Kidney (tissue), 14 donors: ENCODE measurements around the gene GLCE. TPM values are rescaled to one million over a fixed set of nuclear protein-coding genes. Genes with fewer than 3 reads are reported as not detected.
A peak's percentile ranks its signal among the peaks of the same experiment; 100 is the strongest.

Experiments used
- DNase-seq, 5 donors: peaks; one replicate each; pipeline ENCODE4 v3.0.0-alpha.2; 2013 to 2020
- FAIRE-seq: peaks from 2 replicates; lab custom pipeline; 2012; peaks lifted over from hg19 to GRCh38; lab: Jason Lieb, UNC
- H3K27ac ChIP-seq, 2 donors: one replicate each; pipeline ENCODE4 v1.7.0; 2013; ENCODE audit warnings: low read depth in 2 of 2, low read length in 2 of 2, inconsistent platforms in 1 of 2
- H3K27me3 ChIP-seq: one replicate; pipeline ENCODE4 v1.7.1; 2013; ENCODE audit warnings: low read length, inconsistent platforms; ENCODE audit not compliant: control insufficient read depth, insufficient read depth
- H3K36me3 ChIP-seq, 3 donors: one replicate each; pipeline versions ENCODE4 v1.7.0 to v1.7.1; 2013; ENCODE audit warnings: low read length in 3 of 3, control low read depth in 1 of 3, inconsistent platforms in 1 of 3; ENCODE audit not compliant: insufficient read depth in 3 of 3, control insufficient read depth in 2 of 3
- H3K4me1 ChIP-seq, 3 donors: one replicate each; pipeline versions ENCODE4 v1.7.0 to v1.7.1; 2013; ENCODE audit warnings: low read length in 3 of 3, inconsistent platforms in 1 of 3, low read depth in 1 of 3; ENCODE audit not compliant: control insufficient read depth in 2 of 3, insufficient read depth in 2 of 3
- H3K4me3 ChIP-seq, 3 donors: one replicate each; pipeline versions ENCODE4 v1.7.0 to v1.8.1; 2013; ENCODE audit warnings: low read length in 3 of 3, control low read depth in 1 of 3, inconsistent platforms in 1 of 3
- H3K9ac ChIP-seq, 3 donors: one replicate each; pipeline versions ENCODE4 v1.7.0 to v1.7.1; 2013; ENCODE audit warnings: low read length in 3 of 3, control low read depth in 1 of 3, inconsistent platforms in 1 of 3
- H3K9me3 ChIP-seq, 3 donors: one replicate each; pipeline versions ENCODE4 v1.7.0 to v1.7.1; 2013; ENCODE audit warnings: low read length in 3 of 3, control low read depth in 1 of 3, inconsistent platforms in 1 of 3; ENCODE audit not compliant: control insufficient read depth in 2 of 3, insufficient read depth in 1 of 3
- CTCF ChIP-seq: IDR thresholded peaks from 3 replicates; pipeline ENCODE4 v1.5.1; 2012; ENCODE audit warnings: mild to moderate bottlenecking, moderate library complexity, borderline replicate concordance; ENCODE audit not compliant: insufficient read depth; ENCODE audit errors: extremely low read depth
- intact Hi-C: fragments of 100-400 bp; cut with DNase I; formaldehyde crosslinking; loops from one replicate; pipeline ENCODE4 v1.11.1; 2022
- polyA plus RNA-seq: library from polyadenylated mRNA; stranded (reverse); fragments of 350-450 nt; fragmentation: Illumina TruSeq; extraction: RNeasy Lipid Tissue Mini Kit (QIAGEN cat#74804); gene quantifications from one replicate; pipeline ENCODE4 v1.2.3, GENCODE V29; 2014; ENCODE audit warnings: low read depth, low replicate concordance; ENCODE audit not compliant: insufficient read depth
- total RNA-seq: library from RNA; stranded (reverse); fragmentation: NEBNext Ultra II Directional; extraction: Animal tissue kit (Norgen Biotek cat#: 25700); gene quantifications from one replicate; pipeline ENCODE4 v1.2.1, GENCODE V29; 2021
- donor health status: control.
- donor health status: control.
- donor health status: control.
- donor health status: control.
- donor health status: control.
- donor health status: DM: yes; HTN: yes; CAD: no.
- donor health status: Normal renal cell carcinoma (clear cell type).

The GLCE gene
- total and polyA plus RNA-seq, 2 donors from 2014 or later = 14.9 to 18.0 TPM

- TF ChIP-seq CTCF = no peak
- H3K4me3 ChIP-seq = no peak overlapping the region
- FAIRE-seq = no peak
- H3K9me3 ChIP-seq = no peaks in the 10 kb centered on the region
- intact Hi-C loops = no loop called here
- H3K27ac ChIP-seq = peak overlapping the region; percentile 25 to 64
- peaks cover 0 to 11% (median 0%) of the 10 kb centered on the region in 3 donors for H3K36me3 ChIP-seq
- H3K27me3 ChIP-seq = no peaks in the 10 kb centered on the region
- no peak for DNase-seq
- peaks cover 0 to 54% (median 51%) of the 10 kb centered on the region in 3 donors for H3K4me1 ChIP-seq
- H3K9ac ChIP-seq = no peak overlapping the region
Measured at GRCh38 chr15:69308949-69309348, 148.5 kb downstream of the GLCE start.

GRCh38 chr15:69311319-69311721 is 150.9 kb downstream of the GLCE start:
- DNase-seq (no peak), FAIRE-seq (no peak)
- TF ChIP-seq CTCF = no peak
- Histone ChIP-seq H3K27ac (peak overlapping the region; percentile 36 to 59), H3K9ac (peak overlapping the region in 1 of 3 donors; percentile 34), H3K9me3 (no peaks in the 10 kb centered on the region), H3K4me3 (no peak overlapping the region), H3K4me1 (peaks cover 0 to 57% (median 47%) of the 10 kb centered on the region in 3 donors), H3K27me3 (no peaks in the 10 kb centered on the region), H3K36me3 (peaks cover 0 to 7% (median 0%) of the 10 kb centered on the region in 3 donors)
- intact Hi-C loops = no loop called here

- H3K9me3 ChIP-seq = no peaks in the 10 kb centered on the region
- intact Hi-C loops = no loop called here
- FAIRE-seq (no peak), DNase-seq (no peak)
- peak overlapping the region in 1 of 3 donors; percentile 17 for H3K4me3 ChIP-seq
- no peaks in the 10 kb centered on the region for H3K27me3 ChIP-seq
- H3K4me1 ChIP-seq = peaks cover 0 to 52% (median 48%) of the 10 kb centered on the region in 3 donors
- TF ChIP-seq CTCF = no peak
- peak overlapping the region; percentile 59 to 89 for H3K27ac ChIP-seq
- H3K9ac ChIP-seq = peak overlapping the region in 1 of 3 donors; percentile 47
- H3K36me3 ChIP-seq = no peaks in the 10 kb centered on the region
Measured at GRCh38 chr15:69313432-69314000, 153.1 kb downstream of the GLCE start.
